ENCODE measurements around the gene PTPRM. TPM values are rescaled to one million over a fixed set of nuclear protein-coding genes. Genes with fewer than 3 reads are reported as not detected.

The PTPRM gene
- total and polyA plus RNA-seq, 2 donors (not counting 3 experiments of a cell fraction or from before 2014, with no cell fraction given): 37.4 to 43.7 TPM

DNA sequence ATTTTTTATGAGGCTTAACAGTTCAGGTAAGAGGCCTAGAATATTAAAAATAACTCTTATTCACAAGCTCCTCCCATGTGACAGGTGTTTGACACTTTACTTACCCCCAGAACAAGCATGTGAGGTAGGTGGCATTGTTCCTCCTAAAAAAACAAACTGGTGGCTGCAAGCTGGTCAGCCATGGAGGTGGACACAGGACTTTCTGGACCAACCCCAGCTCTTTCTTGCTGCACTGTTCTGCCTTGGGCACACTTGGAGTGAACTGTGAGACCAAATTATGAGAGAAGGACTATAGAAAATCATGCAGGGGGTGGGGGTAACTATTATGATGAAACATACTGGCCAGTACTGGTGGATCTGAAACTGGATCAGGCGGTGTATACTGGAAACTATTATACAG, 56.6 kb downstream of the PTPRM start:
- Histone ChIP-seq H2AFZ (ENCODE audit: low read depth, low read length) (no peak overlapping the region), H3K4me1 (ENCODE audit: control insufficient read depth, extremely low read depth, insufficient read depth, low read length) (peaks cover 13% of the 10 kb centered on the region), H3K4me2 (ENCODE audit: insufficient read depth, low read length) (no peak overlapping the region), H3K9me3 (replicated peaks; ENCODE audit: control insufficient read depth, insufficient read depth, low read length) (no peaks in the 10 kb centered on the region), H3K27ac (ENCODE audit: insufficient read depth, low read depth, low read length) (no peak overlapping the region), H3K4me3 (replicated peaks in 1 of 3; ENCODE audit: insufficient read depth in 1 of 3, low read depth in 1 of 3, low read length in 3 of 3) (no peak overlapping the region), H3K79me2 (ENCODE audit: control insufficient read depth, insufficient read depth, low read length) (no peaks in the 10 kb centered on the region), H3K9ac (replicated peaks; ENCODE audit: extremely low read depth, insufficient read depth, low read length) (no peak overlapping the region), H3K27me3 (ENCODE audit: control insufficient read depth in 2 of 2, insufficient read depth in 2 of 2, low read length in 2 of 2) (no peaks in the 10 kb centered on the region), H3K36me3 (ENCODE audit: control insufficient read depth in 2 of 2, extremely low read depth in 1 of 2, insufficient read depth in 2 of 2, low read length in 2 of 2) (no peaks in the 10 kb centered on the region), H3K9me1 (replicated peaks; ENCODE audit: control insufficient read depth, extremely low read depth, insufficient read depth, low read length) (no peaks in the 10 kb centered on the region), H4K20me1 (replicated peaks; ENCODE audit: control insufficient read depth, extremely low read depth, insufficient read depth, low read length) (no peaks in the 10 kb centered on the region)
- TF ChIP-seq, protein P1, sequence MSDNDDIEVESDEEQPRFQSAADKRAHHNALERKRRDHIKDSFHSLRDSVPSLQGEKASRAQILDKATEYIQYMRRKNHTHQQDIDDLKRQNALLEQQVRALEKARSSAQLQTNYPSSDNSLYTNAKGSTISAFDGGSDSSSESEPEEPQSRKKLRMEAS (IDR thresholded peaks at IDR 0.05; ENCODE audit: insufficient read depth, insufficient read length): no peak
- TF ChIP-seq JUN (IDR thresholded peaks at IDR 0.05; ENCODE audit: borderline replicate concordance, insufficient read depth, insufficient read length, low read depth): no peak
- TF ChIP-seq, protein P2, sequence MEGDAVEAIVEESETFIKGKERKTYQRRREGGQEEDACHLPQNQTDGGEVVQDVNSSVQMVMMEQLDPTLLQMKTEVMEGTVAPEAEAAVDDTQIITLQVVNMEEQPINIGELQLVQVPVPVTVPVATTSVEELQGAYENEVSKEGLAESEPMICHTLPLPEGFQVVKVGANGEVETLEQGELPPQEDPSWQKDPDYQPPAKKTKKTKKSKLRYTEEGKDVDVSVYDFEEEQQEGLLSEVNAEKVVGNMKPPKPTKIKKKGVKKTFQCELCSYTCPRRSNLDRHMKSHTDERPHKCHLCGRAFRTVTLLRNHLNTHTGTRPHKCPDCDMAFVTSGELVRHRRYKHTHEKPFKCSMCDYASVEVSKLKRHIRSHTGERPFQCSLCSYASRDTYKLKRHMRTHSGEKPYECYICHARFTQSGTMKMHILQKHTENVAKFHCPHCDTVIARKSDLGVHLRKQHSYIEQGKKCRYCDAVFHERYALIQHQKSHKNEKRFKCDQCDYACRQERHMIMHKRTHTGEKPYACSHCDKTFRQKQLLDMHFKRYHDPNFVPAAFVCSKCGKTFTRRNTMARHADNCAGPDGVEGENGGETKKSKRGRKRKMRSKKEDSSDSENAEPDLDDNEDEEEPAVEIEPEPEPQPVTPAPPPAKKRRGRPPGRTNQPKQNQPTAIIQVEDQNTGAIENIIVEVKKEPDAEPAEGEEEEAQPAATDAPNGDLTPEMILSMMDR (IDR thresholded peaks at IDR 0.05; ENCODE audit: extremely low read depth in 1 of 2, insufficient read depth in 1 of 2, low read depth in 1 of 2, low read length in 2 of 2): no peak
- no peak for TF ChIP-seq MYC (IDR thresholded peaks at IDR 0.05; ENCODE audit: low read depth, low read length)
- TF ChIP-seq POLR2A (IDR thresholded peaks at IDR 0.05; ENCODE audit: low read depth, low read length): no peak
- TF ChIP-seq GATA2 (IDR thresholded peaks at IDR 0.05; ENCODE audit: insufficient read depth, insufficient read length, low read depth, low read length): no peak
- TF ChIP-seq POLR2AphosphoS5 (IDR thresholded peaks at IDR 0.05; ENCODE audit: insufficient read depth, low read depth, low read length): no peak
- TF ChIP-seq FOS (IDR thresholded peaks at IDR 0.05; ENCODE audit: borderline replicate concordance, insufficient read depth, low read length): no peak
- no peak for TF ChIP-seq EZH2 (IDR thresholded peaks at IDR 0.05; ENCODE audit: borderline replicate concordance, low read depth, low read length, severe bottlenecking)
- ChIA-PET CTCF (no interaction called here), POLR2A (no interaction called here)
- dilution Hi-C loops (cut with MboI; ENCODE audit: extremely low pct_ligation_motif_present, low sequenced_read_pairs): no loop called here
- no TSS peak for BruUV-seq (replicated peaks)
- intact Hi-C loops (cut with micrococcal nuclease): no loop called here
- no peak for FAIRE-seq
- no peak for DNase-seq (ENCODE audit: low read depth, low spot score)

Measured in endothelial cell of umbilical vein (primary cell).